Middle frontal gyrus (tissue), 1 donor: ENCODE data around the gene SDC3.

Source experiments
- DNase-seq: peaks from one replicate; pipeline ENCODE4 v3.0.0-alpha.2; 2015; ENCODE audit warnings: low spot score; ENCODE audit errors: extremely low spot score

Gene SDC3

GRCh38 chr1:30855686-30856259 is 52.8 kb downstream of the SDC3 start:
- DNase-seq, result no peak

DNA sequence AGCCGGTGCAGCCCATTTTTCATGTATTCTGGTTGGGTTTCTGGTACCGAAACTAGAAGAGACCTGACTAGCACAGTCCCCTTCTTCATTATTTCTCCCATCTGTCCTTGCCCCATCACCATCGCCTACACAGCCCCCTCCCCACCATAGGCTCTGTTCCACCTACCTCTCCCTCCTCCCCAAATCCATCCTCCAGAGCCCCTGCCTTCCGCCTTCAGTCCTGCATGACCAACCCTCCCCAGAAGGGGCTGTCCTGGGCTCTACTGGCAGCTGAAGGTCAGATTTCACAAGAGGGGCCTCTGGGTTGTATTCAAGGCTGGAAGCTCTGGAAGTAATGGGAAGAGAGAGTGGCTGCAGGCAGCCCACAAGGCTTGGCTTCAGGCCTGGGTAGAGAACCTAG is 55.2 kb downstream of the SDC3 start:
- no peak for DNase-seq

DNA sequence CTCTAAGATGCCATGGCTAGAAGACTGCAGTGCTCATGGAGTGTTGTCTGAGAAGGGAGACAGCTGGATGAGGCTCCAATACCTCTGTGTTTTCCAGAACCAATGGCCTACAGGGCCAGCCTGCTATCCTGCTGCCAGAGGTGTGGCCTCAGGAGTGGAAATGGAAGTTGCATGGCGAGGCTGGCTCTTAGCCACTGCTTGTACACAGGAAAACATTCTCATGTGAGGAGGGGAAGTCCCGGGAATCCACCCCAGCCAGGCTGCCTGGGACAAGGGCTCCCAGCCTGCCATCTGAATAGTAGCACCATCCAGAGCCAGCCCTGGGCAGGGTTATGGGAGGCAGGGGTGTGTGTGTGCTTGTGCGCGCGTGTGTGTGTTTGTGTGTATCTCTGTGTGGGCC is 56.5 kb downstream of the SDC3 start:
- no peak for DNase-seq

- DNase-seq, result no peak
Observed at GRCh38 chr1:30851286-30851685, 57.3 kb downstream of the SDC3 start.

DNA sequence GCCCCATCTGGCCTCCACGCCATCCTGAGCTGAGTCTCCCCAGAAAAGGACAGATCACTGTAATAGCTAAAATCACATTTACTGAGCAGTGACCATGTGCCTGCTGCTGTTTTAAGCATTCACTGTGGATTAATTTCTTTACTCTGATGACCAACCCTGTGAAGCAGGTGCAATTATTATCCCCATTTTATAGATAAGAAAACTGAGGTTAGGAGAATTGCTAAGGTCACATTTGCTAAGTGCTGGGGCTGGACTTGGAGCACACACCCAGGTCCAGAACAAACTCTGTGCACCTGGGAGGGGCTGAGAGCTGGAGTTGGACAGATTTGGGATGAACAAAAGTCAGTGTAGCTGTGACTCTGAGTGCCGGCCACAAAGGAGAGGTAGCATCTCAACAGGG is 58.0 kb downstream of the SDC3 start:
- DNase-seq, result no peak

DNA sequence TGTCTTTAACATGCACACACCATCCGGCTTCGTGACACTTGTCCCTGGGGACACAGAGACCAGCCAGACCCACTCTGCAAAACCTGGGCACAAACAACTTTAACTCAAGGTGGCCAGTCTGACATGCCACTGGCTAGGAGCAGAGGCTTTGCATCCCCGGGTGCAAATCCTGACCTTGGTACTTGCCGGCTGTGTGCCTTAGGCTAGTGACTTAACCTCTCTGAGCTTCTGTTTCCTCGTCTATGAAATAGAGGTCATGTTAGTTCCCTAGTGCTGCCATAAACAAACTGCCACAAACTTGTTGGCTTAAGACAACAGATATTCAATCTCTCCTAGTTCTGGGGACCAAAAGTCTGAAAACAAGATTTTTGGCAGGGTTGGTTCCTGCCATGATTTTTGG is 60.4 kb downstream of the SDC3 start:
- no peak for DNase-seq

DNA sequence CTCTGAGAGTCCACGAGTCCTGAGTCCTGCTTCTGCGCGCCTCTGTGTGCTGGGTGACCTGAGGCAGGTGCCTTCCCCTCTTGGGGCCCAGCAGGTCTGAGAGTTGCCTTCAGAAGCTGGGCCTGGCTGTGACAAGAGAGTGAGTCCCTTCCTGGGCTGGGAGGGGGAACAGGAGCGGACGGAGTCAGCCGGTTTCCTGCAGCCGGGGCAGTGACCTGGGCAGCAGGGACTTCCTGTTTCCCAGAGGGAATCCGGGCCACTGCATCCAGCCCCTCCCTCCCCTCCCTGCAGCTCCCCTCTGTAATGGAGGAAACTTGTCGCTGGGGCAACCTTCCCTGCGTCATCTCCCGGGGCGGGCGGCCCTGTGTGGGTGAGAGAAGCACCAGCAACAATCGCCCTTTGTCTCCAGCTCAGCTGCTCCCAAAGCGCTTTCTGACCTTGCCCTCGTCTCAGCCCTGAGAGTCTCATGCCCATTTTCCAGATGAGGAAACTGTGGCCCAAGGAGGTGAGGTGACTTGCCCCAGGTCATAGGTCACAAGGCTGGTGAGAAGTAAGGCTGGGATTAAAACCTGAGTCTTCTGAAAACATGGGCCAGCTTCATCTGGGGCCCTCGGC is 61.1 kb downstream of the SDC3 start:
- DNase-seq, result no peak

DNA sequence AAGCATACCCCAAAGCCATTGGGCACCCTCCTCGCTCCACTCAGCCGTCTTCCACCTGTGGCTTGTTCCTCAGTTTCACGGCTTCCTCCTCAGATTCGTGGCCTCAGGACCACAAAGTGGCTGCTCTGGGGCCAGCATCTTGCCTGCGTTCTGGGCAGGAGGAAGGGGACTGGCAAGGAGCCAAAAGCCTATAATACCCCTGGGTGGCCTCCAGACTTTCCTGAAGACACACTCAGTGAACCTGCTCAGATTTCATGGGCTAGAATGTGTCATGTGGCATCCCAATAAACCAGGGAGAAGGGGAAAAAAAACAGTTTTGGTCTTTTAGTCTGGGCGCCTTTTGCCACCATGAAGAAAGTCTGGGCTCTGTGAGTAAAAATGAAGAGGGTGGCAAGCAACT is 62.0 kb downstream of the SDC3 start:
- no peak for DNase-seq

DNA sequence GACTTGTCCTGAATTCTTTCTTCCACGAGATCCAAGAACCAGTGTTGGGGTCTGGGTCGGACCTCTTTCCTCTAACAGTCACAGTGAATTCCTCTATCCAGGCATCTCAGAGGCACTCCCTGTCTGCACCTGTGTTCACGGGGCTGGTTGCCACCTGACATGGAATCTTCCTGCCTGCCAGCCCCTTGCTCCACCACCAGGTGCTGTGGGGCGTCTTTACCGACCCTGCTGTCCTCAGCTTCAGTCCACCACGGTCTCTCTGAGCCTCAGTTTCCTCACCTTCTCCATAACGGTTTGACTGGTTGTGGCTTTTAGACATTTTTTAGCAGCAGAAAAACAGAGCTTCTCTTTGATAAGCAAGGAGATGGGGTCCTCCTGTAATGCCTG is 62.7 kb downstream of the SDC3 start:
- no peak for DNase-seq

DNA sequence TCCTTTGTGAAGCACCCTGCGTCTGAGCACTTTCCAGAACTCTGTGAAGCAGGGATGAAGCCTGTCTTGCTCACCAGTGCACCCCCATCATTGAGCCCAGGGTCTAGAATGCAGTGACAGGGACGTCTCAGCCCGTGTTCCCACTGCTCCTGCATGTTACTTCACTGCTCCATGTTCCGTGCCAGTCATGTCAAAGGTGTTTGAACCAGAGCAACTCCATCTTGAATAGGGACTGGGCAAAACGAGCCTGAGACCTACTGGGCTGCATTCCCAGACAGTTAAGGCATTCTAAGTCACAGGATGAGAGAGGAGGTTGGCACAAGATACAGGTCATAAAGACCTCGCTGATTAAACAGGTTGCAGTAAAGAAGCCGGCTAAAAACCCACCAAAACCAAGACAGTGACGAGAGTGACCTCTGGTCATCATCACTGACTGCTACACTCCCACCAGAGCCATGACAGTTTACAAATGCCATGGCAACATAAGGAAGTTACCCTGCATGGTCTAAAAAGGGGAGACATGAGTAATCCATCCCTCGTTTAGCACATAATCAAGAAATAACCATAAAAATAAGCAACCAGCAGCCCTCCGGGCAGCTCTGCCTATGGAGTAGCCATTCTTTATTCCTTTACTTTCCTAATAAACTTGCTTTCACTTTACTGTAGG is 63.2 kb downstream of the SDC3 start:
- DNase-seq, result no peak

- no peak for DNase-seq
Observed at GRCh38 chr1:30844631-30845030, 63.9 kb downstream of the SDC3 start.

- DNase-seq, result no peak
Observed at GRCh38 chr1:30842697-30843354, 65.7 kb downstream of the SDC3 start.

DNA sequence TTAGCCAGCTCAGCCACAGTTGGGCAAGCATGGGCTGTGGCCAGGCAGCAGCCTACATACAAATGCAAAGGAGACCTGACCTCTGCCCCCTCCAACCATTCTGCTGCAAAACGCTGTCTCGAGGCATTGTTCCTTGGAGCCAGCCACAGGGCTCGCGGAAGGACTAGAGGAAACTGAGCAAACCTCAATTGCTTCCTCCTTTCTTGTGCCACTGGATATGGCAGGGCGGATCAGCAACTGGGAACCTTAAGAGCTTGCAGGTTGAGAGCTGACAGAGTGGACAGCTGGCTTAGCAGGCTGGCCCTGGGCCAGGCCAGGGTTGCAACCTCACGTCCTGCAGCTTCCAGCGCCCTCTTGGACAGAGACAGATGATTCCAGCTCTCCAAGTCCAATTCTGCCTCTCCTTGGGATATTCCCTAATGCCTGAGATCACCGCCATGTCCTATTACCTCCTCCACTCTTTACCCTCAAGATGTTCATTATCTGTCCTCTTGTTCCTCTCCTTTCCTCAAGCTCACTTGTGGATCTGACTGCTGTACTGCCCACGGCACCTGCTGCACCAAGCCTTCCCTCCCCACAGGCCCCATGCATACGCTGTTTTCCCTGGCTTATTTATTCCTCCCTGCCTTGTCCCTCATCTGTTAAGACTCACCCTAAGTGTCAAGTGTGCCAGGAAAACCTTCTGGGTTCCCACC is 67.5 kb downstream of the SDC3 start:
- no peak for DNase-seq

GRCh38 chr1:30839827-30840359 is 68.7 kb downstream of the SDC3 start:
- DNase-seq, result no peak

DNA sequence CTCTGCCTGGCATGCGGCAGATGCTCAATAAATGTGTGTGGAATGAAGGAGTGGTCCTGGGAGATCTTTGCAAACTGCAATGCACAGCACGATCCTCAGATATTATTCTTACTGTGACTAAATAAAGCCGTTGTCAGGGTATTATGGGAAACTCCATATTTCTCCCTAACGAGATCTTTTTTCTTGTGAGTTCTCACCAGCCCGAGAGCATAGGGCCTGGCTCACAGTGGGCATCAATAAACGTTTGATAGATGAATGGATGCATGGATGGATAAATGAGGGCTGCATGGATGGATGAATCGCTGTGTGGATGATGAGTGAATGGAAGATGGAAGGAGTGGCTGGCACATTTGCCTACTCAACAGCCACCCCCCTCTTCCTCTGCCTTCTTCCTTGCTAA is 69.6 kb downstream of the SDC3 start:
- no peak for DNase-seq

DNA sequence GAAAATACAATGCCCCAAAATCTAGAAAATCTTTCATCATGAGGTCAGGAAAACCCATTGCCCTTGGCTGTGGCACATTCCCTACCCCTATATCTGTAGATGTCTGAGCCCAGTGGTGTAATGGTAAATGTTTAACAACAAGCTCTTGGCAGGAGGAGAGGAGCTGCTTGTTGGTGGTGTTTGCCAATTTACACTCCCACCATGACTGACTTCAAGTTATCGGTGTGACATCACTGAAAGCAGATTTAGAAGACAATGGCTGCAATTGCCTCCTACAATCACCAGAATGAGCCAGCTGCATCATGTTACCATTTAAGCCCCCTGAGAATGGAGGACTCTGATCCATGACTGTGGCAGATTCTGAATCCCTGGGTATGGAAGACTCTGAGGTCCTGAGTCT is 70.9 kb downstream of the SDC3 start:
- no peak for DNase-seq

- DNase-seq, result no peak
Observed at GRCh38 chr1:30834253-30834652, 74.3 kb downstream of the SDC3 start.

GRCh38 chr1:30830537-30830936 is 78.0 kb downstream of the SDC3 start:
- no peak for DNase-seq

- DNase-seq, result no peak
Observed at GRCh38 chr1:30829889-30830288, 78.7 kb downstream of the SDC3 start.

- no peak for DNase-seq
Observed at GRCh38 chr1:30824736-30825429, 83.7 kb downstream of the SDC3 start.
